CD14-positive monocyte (primary cell): Measurements from ENCODE around the gene MRM3. TPM values are rescaled to one million over a fixed set of nuclear protein-coding genes. Genes with fewer than 3 reads are reported as not detected.

Experiments
- DNase-seq, 3 donors: peaks; one replicate each; pipeline ENCODE4 v3.0.0-alpha.2; 2011 to 2022
- H2AFZ ChIP-seq: 2 replicates; pipeline ENCODE4 v1.6.0; 2012; ENCODE audit warnings: mild to moderate bottlenecking, low read depth, low read length, inconsistent platforms; ENCODE audit not compliant: insufficient read depth, poor library complexity, severe bottlenecking
- H3K27ac ChIP-seq, 2 donors: 1 replicate in 1 of 2; 2 replicates in 1 of 2; pipeline ENCODE4 v1.5.1; 2012 to 2013; ENCODE audit warnings: low read length in 2 of 2, control low read depth in 1 of 2, inconsistent platforms in 1 of 2, low read depth in 1 of 2, mild to moderate bottlenecking in 1 of 2
- H3K27me3 ChIP-seq, 2 donors: one replicate each; pipeline versions ENCODE4 v1.6.0 to v1.6.1; 2011 to 2013; ENCODE audit warnings: low read length in 2 of 2; ENCODE audit not compliant: control insufficient read depth in 2 of 2, insufficient read depth in 2 of 2
- H3K36me3 ChIP-seq, 2 donors: replicated peaks in 1 of 2; 1 replicate in 1 of 2; 2 replicates in 1 of 2; pipeline versions ENCODE4 v1.5.1 to v1.6.1; 2012 to 2013; ENCODE audit warnings: low read length in 2 of 2, control low read depth in 1 of 2, inconsistent platforms in 1 of 2, mild to moderate bottlenecking in 1 of 2; ENCODE audit not compliant: insufficient read depth in 2 of 2, control insufficient read depth in 1 of 2
- H3K4me1 ChIP-seq, 2 donors: 1 replicate in 1 of 2; 2 replicates in 1 of 2; pipeline versions ENCODE4 v1.5.1 to v1.6.1; 2012 to 2013; ENCODE audit warnings: low read length in 2 of 2, control low read depth in 1 of 2, inconsistent platforms in 1 of 2, mild to moderate bottlenecking in 1 of 2, moderate library complexity in 1 of 2; ENCODE audit not compliant: insufficient read depth in 2 of 2, control insufficient read depth in 1 of 2
- H3K4me2 ChIP-seq: replicated peaks from 2 replicates; pipeline ENCODE3; 2012; ENCODE audit warnings: low read length, moderate library complexity, mild to moderate bottlenecking; ENCODE audit not compliant: poor library complexity, severe bottlenecking; ENCODE audit errors: extremely low read depth
- H3K4me3 ChIP-seq, 3 experiments: fragments of 200-600 bp in 1 of 3; sonication (generic) in 1 of 3; replicated peaks in 1 of 3; 1 replicate in 2 of 3; 2 replicates in 1 of 3; pipeline ENCODE4 v1.5.1; 2011 to 2013; ENCODE audit warnings: low read length in 3 of 3, mild to moderate bottlenecking in 3 of 3, control low read depth in 2 of 3, low read depth in 2 of 3, inconsistent platforms in 1 of 3, moderate library complexity in 1 of 3
- H3K79me2 ChIP-seq: 2 replicates; pipeline ENCODE4 v1.6.0; 2012; ENCODE audit warnings: mild to moderate bottlenecking, control low read depth, inconsistent platforms, low read length, moderate library complexity; ENCODE audit not compliant: insufficient read depth
- H3K9ac ChIP-seq: 2 replicates; pipeline ENCODE4 v1.6.0; 2017; ENCODE audit warnings: low read length, mild to moderate bottlenecking; ENCODE audit not compliant: insufficient read depth, poor library complexity, severe bottlenecking
- H3K9me3 ChIP-seq, 2 donors: replicated peaks in 1 of 2; 1 replicate in 1 of 2; 2 replicates in 1 of 2; pipeline versions ENCODE4 v1.5.1 to v1.6.1; 2012 to 2013; ENCODE audit warnings: low read length in 2 of 2, control low read depth in 1 of 2; ENCODE audit not compliant: control insufficient read depth in 1 of 2, insufficient read depth in 1 of 2
- H4K20me1 ChIP-seq: 2 replicates; pipeline ENCODE4 v1.6.0; 2012; ENCODE audit warnings: mild to moderate bottlenecking, low read length, control low read depth, moderate library complexity; ENCODE audit not compliant: insufficient read depth
- H3K27ac Mint-ChIP-seq, 7 donors: one replicate each; pipeline ENCODE4 v1.8.0; 2020; ENCODE audit warnings: mild to moderate bottlenecking in 7 of 7, mixed read lengths in 7 of 7, moderate library complexity in 6 of 7, inconsistent platforms in 2 of 7
- H3K27me3 Mint-ChIP-seq, 3 donors: one replicate each; pipeline ENCODE4 v1.8.0; 2021 to 2022; ENCODE audit warnings: low read depth in 3 of 3, mild to moderate bottlenecking in 3 of 3, mixed read lengths in 3 of 3, moderate library complexity in 3 of 3, inconsistent platforms in 1 of 3
- H3K36me3 Mint-ChIP-seq, 2 donors: one replicate each; pipeline ENCODE4 v1.8.0; 2020; ENCODE audit warnings: mixed read lengths in 2 of 2, inconsistent platforms in 1 of 2, mild to moderate bottlenecking in 1 of 2
- H3K4me1 Mint-ChIP-seq: one replicate; pipeline ENCODE4 v1.8.0; 2020; ENCODE audit warnings: mild to moderate bottlenecking, mixed read lengths
- H3K4me3 Mint-ChIP-seq, 2 donors: one replicate each; pipeline ENCODE4 v1.8.0; 2020; ENCODE audit warnings: mild to moderate bottlenecking in 2 of 2, mixed read lengths in 2 of 2, moderate library complexity in 1 of 2
- H3K9me3 Mint-ChIP-seq, 7 donors: one replicate each; pipeline ENCODE4 v1.8.0; 2020 to 2022; ENCODE audit warnings: mixed read lengths in 7 of 7, mild to moderate bottlenecking in 6 of 7, moderate library complexity in 6 of 7, inconsistent platforms in 2 of 7
- CTCF ChIP-seq: fragments of 200-600 bp; IDR thresholded peaks from one replicate; pipeline ENCODE4 v1.8.0; 2022; ENCODE audit warnings: antibody characterized with exemption, mild to moderate bottlenecking
- WGBS: methylation state at CpG from one replicate; pipeline ENCODE4 v1.1.5; 2013; ENCODE audit warnings: missing lambda C conversion rate; ENCODE audit not compliant: insufficient coverage; 5-methylcytosine and 5-hydroxymethylcytosine counted together
- intact Hi-C, 2 donors: fragments of 100-400 bp; cut with micrococcal nuclease; formaldehyde crosslinking; loops; one replicate each; pipeline versions ENCODE4 v1.15.0 to v1.15.1; 2023
- polyA plus RNA-seq, 3 donors: library from polyadenylated mRNA; depleted of rRNA in 1 of 3; unstranded in 2 of 3; stranded (reverse) in 1 of 3; fragments of 300-500 nt in 2 of 3; fragments of >200 nt in 1 of 3; fragmentation: Illumina TruSeq in 2 of 3; gene quantifications; 1 replicate in 2 of 3; 2 replicates in 1 of 3; pipeline ENCODE4 v1.2.3, GENCODE V29; 2012 to 2021

Gene MRM3
- polyA plus RNA-seq, 3 donors = 9.3 to 15.4 (median 12.8) TPM

- Histone ChIP-seq H3K27me3 (no peaks in the 10 kb centered on the region), H3K27ac (no peak overlapping the region), H3K4me1 (no peaks in the 10 kb centered on the region), H4K20me1 (no peaks in the 10 kb centered on the region), H3K4me3 (no peak overlapping the region), H2AFZ (no peak overlapping the region), H3K9me3 (no peaks in the 10 kb centered on the region), H3K4me2 (no peak overlapping the region), H3K9ac (no peak overlapping the region), H3K36me3 (peaks cover 22 to 28% of the 10 kb centered on the region in 2 donors), H3K79me2 (no peaks in the 10 kb centered on the region)
- Mint-ChIP-seq H3K27ac (no peak overlapping the region), H3K36me3 (peaks cover 27 to 32% of the 10 kb centered on the region in 2 donors), H3K27me3 (peaks cover 4 to 7% (median 6%) of the 10 kb centered on the region in 3 donors), H3K4me1 (peaks cover 7% of the 10 kb centered on the region), H3K9me3 (peaks cover 0 to 3% (median 0%) of the 10 kb centered on the region in 7 donors), H3K4me3 (peak overlapping the region in 1 of 2 donors; percentile 51)
- intact Hi-C loops = loop anchor here (5.0 kb wide), 2 partner anchors 187 to 202 kb away; partner anchors contain the start of gene TIMM22 (in 1 of the 2)
- DNase-seq = peak in 2 of 3 donors; percentile 16 to 34
- WGBS = 31% methylated on average over 8 of the region's 18 CpGs
- peak; percentile 62 for TF ChIP-seq CTCF
Observed at GRCh38 chr17:794876-795275, 12.7 kb downstream of the MRM3 start.

- H3K4me2 ChIP-seq = no peak overlapping the region
- Mint-ChIP-seq H3K27ac (no peak overlapping the region), H3K27me3 (peaks cover 4 to 7% (median 6%) of the 10 kb centered on the region in 3 donors), H3K4me3 (no peak overlapping the region), H3K9me3 (peaks cover 0 to 3% (median 0%) of the 10 kb centered on the region in 7 donors), H3K36me3 (peaks cover 23 to 28% of the 10 kb centered on the region in 2 donors), H3K4me1 (peaks cover 7% of the 10 kb centered on the region)
- no peak for DNase-seq
- whole genome bisulfite sequencing = 90% methylated on average over 11 of the region's 14 CpGs
- no peak overlapping the region for H2AFZ ChIP-seq
- no peaks in the 10 kb centered on the region for H4K20me1 ChIP-seq
- no peak overlapping the region for H3K27ac ChIP-seq
- no peak overlapping the region for H3K4me3 ChIP-seq
- peaks cover 18 to 24% of the 10 kb centered on the region in 2 donors for H3K36me3 ChIP-seq
- no peaks in the 10 kb centered on the region for H3K4me1 ChIP-seq
- intact Hi-C loops = loop anchor here (5.0 kb wide), 2 partner anchors 187 to 202 kb away; partner anchors contain the start of gene TIMM22 (in 1 of the 2)
- no peak overlapping the region for H3K9ac ChIP-seq
- no peaks in the 10 kb centered on the region for H3K9me3 ChIP-seq
- H3K79me2 ChIP-seq = no peaks in the 10 kb centered on the region
- no peak for TF ChIP-seq CTCF
- H3K27me3 ChIP-seq = no peaks in the 10 kb centered on the region
Observed at GRCh38 chr17:795276-795675, 13.1 kb downstream of the MRM3 start.
